Measurements from ENCODE around the gene PTPN22.
A peak's percentile ranks its signal among the peaks of the same experiment; 100 is the strongest.

The PTPN22 gene

GRCh38 chr1:113804421-113805255, 66.9 kb downstream of the PTPN22 start:
- no peak for TF ChIP-seq CTCF (IDR thresholded peaks at IDR 0.05)
- H3K27me3 ChIP-seq: no peaks in the 10 kb centered on the region
- peak overlapping the region; percentile 57 for H3K27ac ChIP-seq
- no peaks in the 10 kb centered on the region for H3K9me3 ChIP-seq
- H3K4me3 ChIP-seq (ENCODE audit: low read depth in 1 of 2, low read length in 1 of 2): no peak overlapping the region
- H3K4me1 ChIP-seq (ENCODE audit: control insufficient read depth in 1 of 2, insufficient read depth in 1 of 2, low read depth in 1 of 2, low read length in 1 of 2): peaks cover 23 to 32% of the 10 kb centered on the region in 2 experiments
- H3K36me3 ChIP-seq: no peaks in the 10 kb centered on the region

GRCh38 chr1:113802367-113803007, 69.0 kb downstream of the PTPN22 start:
- Histone ChIP-seq H3K27me3 (no peaks in the 10 kb centered on the region), H3K4me3 (ENCODE audit: low read depth in 1 of 2, low read length in 1 of 2) (no peak overlapping the region), H3K36me3 (peaks cover 2% of the 10 kb centered on the region), H3K4me1 (ENCODE audit: control insufficient read depth in 1 of 2, insufficient read depth in 1 of 2, low read depth in 1 of 2, low read length in 1 of 2) (peaks cover 4 to 14% of the 10 kb centered on the region in 2 experiments), H3K27ac (no peak overlapping the region), H3K9me3 (no peaks in the 10 kb centered on the region)
- no peak for TF ChIP-seq CTCF (IDR thresholded peaks at IDR 0.05)

GRCh38 chr1:113800487-113800886, 71.0 kb downstream of the PTPN22 start:
- Histone ChIP-seq H3K36me3 (peaks cover 11% of the 10 kb centered on the region), H3K4me1 (ENCODE audit: control insufficient read depth in 1 of 2, insufficient read depth in 1 of 2, low read depth in 1 of 2, low read length in 1 of 2) (peaks cover 0 to 13% of the 10 kb centered on the region in 2 experiments), H3K4me3 (ENCODE audit: low read depth in 1 of 2, low read length in 1 of 2) (no peak overlapping the region)

GRCh38 chr1:113797472-113797871, 74.0 kb downstream of the PTPN22 start:
- no peak overlapping the region for H3K27ac ChIP-seq
- no peak overlapping the region for H3K4me3 ChIP-seq (ENCODE audit: low read depth in 1 of 2, low read length in 1 of 2)
- TF ChIP-seq CTCF (IDR thresholded peaks at IDR 0.05): no peak
- H3K9me3 ChIP-seq: no peaks in the 10 kb centered on the region
- H3K4me1 ChIP-seq (ENCODE audit: control insufficient read depth in 1 of 2, insufficient read depth in 1 of 2, low read depth in 1 of 2, low read length in 1 of 2): peaks cover 0 to 7% of the 10 kb centered on the region in 2 experiments
- H3K27me3 ChIP-seq: no peaks in the 10 kb centered on the region
- H3K36me3 ChIP-seq: peaks cover 23% of the 10 kb centered on the region

More at GRCh38 chr1:113800487-113800886, 71.0 kb downstream of the PTPN22 start:
- Histone ChIP-seq H3K27me3 (no peaks in the 10 kb centered on the region), H3K9me3 (no peaks in the 10 kb centered on the region), H3K27ac (no peak overlapping the region)
- no peak for TF ChIP-seq CTCF (IDR thresholded peaks at IDR 0.05)

- H3K4me1 ChIP-seq (ENCODE audit: control insufficient read depth in 1 of 2, insufficient read depth in 1 of 2, low read depth in 1 of 2, low read length in 1 of 2): peaks cover 0 to 11% of the 10 kb centered on the region in 2 experiments
- peaks cover 23% of the 10 kb centered on the region for H3K36me3 ChIP-seq
- H3K4me3 ChIP-seq (ENCODE audit: low read depth in 1 of 2, low read length in 1 of 2): no peak overlapping the region
- no peak for TF ChIP-seq CTCF (IDR thresholded peaks at IDR 0.05)
- no peak overlapping the region for H3K27ac ChIP-seq
- no peaks in the 10 kb centered on the region for H3K27me3 ChIP-seq
- H3K9me3 ChIP-seq: no peaks in the 10 kb centered on the region
Observed at GRCh38 chr1:113793878-113794834, 77.4 kb downstream of the PTPN22 start.
